HG03103 (cell line): ENCODE data around the gene RNU6-1.

Source experiments
- ATAC-seq: cut with Tn5 transposase; IDR thresholded peaks from one replicate; pipeline ENCODE4 v1.9.1; 2021; ENCODE audit warnings: low read depth; ENCODE audit not compliant: unreplicated experiment

RNU6-1 gene

DNA sequence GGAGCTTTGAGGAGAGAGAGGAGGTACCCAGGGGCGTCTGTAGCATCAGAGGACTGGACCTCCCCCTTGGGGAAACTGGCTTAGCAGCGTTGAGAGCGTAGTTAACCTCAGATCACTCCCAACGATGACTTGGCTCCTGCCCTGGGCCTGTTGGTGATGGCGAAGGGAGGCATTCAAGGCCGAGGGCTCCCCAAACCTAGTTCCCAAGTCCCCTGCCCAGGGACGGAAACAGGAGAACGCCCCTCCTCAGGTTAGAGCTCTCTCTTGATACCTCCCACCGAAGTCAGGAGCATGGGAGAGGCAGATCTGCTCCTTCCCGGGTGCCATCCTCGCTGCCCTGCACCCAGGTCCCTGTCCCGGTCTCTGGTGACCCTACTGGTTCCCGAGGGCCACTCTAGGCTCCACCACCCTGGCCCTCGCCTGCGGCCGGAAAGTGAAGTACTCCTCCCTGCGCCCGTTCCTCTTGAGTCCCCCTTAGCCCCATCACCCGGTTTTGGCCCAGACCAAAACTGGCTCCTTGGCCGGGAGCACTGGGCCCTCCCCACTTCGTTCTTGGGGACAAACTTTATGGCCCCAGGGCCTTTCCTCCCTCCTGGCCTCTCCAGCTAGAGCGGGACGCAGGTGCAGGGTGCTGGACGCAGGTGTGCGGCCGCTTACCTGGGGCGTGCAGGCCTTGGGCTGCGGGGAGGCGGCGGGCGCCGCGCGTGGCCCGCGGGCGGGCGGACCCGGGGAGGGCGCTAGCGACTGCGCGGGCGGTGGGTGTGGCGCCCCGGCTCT, 17.1 kb downstream of the RNU6-1 start:
- ATAC-seq, result no peak

DNA sequence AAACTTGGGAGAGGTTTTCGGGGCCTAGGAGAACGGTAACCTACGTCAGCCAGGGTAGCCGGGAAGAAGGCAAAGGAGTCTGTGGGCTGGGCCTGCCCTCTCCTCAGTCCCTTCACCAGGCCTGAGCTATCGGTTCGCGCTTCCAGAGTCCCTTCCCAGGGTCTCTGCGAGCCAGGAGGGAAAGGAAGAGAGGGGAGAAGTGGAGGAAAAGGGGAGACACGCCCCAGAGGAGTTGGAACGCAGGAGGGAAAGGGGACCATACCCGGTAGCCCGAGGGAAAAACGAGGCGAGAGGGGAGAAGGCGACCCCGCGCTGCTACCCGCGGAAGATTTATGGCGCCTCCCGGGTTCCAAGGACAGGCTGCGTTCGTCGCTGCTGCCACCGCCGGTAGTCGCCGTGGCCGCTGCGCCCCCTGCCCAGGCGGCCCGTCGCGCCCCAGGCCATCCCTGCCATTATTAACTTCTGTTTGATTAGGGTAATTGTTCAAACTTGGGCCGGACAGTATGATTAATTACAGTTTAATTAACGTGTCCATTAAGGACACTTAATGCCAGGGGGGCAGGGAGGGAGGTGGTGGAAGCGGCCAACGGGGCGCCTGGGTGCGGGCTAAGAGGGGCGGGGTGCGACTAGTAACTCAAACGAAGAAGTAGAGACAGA, 17.9 kb downstream of the RNU6-1 start:
- ATAC-seq, result no peak

- no peak for ATAC-seq
Measured at GRCh38 chr15:67820992-67821783, 18.7 kb downstream of the RNU6-1 start.

- ATAC-seq, result no peak
Measured at GRCh38 chr15:67820122-67820991, 19.5 kb downstream of the RNU6-1 start.

- ATAC-seq, result no peak
Measured at GRCh38 chr15:67819636-67820035, 20.2 kb downstream of the RNU6-1 start.

GRCh38 chr15:67818464-67818863, 21.4 kb downstream of the RNU6-1 start:
- no peak for ATAC-seq

- ATAC-seq, result no peak
Measured at GRCh38 chr15:67816668-67817067, 23.2 kb downstream of the RNU6-1 start.

DNA sequence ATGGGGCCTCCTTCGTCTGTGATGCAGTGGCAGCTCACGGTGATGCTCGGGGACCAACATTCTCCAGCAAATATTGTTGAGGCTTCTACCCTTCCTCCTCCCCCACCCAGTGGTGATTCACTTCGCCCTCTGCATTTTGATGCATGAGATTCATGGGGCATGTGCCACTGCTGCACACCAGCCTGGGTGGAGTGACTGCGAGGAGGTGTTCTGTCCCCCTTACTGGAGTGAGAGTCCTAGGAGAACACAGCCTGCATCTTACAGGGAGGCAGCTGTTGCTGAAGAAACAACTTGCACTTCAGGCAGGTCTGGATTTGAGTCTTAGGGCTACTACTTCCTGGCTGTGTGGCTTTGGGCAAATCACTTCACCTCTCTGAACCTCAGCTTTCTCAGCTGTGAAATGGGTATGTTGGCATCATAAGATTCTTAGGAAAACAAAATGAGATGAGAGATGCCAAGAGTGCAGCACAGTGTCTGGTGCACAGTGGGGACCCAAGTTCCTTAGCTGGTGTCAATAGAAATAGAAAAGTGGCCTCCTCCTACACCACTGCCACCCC, 24.7 kb downstream of the RNU6-1 start:
- ATAC-seq, result no peak

DNA sequence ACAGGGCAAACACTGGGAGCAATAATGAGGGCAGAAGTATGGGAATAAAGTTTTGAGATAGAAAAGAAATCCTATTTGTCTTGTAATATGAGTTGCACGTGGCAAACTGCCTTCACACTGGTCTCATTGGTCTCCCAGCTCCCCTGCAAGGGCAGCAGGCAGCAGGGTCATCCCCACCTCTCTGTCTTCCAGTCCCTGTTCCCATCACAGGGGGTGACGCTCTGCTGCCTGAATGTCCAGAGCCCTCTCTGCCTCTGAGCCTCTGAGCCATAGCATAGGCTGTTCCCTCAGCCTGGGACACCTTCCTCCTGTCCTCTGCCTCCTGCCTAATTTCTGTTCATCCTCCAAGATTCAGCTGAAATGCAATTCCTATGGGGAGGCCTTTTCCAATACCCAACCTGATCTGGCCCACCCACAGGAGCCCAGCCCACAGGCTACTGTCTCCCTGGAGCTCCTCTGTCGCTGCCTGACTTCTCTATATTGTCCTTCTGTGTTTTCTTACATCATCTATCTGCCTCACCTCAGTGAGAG, 26.7 kb downstream of the RNU6-1 start:
- no peak for ATAC-seq

DNA sequence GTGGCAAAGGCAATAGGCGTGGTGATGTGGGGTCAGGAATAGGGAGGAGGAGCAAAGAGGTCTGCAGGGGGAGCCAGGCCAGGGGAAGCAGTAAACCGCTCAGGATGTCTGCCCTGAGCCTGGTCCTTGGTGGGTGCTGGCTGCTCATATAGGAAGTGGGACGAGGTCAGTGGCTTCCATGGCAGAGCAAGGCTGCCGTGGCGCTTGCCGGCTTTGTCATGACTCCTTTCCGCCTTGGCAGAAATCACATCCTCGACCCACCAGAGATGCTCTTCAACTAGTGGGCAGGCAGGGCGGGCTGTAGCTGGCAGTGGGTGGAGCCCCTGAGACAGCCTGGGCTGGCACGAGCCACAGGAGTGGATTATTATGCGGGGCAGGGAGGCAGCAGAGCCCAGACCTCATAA, 27.6 kb downstream of the RNU6-1 start:
- ATAC-seq, result no peak

- no peak for ATAC-seq
Measured at GRCh38 chr15:67809866-67810265, 30.0 kb downstream of the RNU6-1 start.

GRCh38 chr15:67809441-67809840, 30.4 kb downstream of the RNU6-1 start:
- no peak for ATAC-seq

GRCh38 chr15:67808821-67809220, 31.0 kb downstream of the RNU6-1 start:
- ATAC-seq, result no peak

DNA sequence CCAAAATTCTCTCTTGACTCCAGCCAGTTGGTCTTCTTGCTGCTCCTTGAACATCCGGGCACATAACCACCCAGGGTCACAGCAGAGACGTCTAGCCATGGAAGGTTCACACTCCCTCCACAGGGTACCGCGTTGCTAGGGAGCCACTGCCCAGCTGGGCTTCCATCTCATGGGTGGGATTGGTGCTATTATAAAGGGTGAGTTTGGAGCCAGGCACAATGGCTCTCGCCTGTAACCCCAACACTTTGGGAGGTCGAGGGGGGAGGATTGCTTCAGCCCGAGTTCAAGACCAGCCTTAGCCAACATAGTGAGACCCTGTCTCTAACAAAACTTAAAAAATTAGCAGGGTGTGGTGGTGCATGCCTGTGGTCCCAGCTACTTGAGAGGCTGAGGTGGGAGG, 32.0 kb downstream of the RNU6-1 start:
- no peak for ATAC-seq

- ATAC-seq, result no peak
Measured at GRCh38 chr15:67807141-67807540, 32.7 kb downstream of the RNU6-1 start.

- ATAC-seq, result no peak
Measured at GRCh38 chr15:67806536-67806935, 33.3 kb downstream of the RNU6-1 start.

GRCh38 chr15:67805666-67806516, 34.0 kb downstream of the RNU6-1 start:
- ATAC-seq, result no peak

- ATAC-seq, result no peak
Measured at GRCh38 chr15:67805008-67805665, 34.7 kb downstream of the RNU6-1 start.
